Fibroblast of peridontal ligament (primary cell): ENCODE results near the gene EZH2.

Experiments
- DNase-seq: peaks from one replicate; pipeline ENCODE4 v3.0.0-alpha.2; 2010; ENCODE audit errors: extremely low read depth

EZH2 gene

DNA sequence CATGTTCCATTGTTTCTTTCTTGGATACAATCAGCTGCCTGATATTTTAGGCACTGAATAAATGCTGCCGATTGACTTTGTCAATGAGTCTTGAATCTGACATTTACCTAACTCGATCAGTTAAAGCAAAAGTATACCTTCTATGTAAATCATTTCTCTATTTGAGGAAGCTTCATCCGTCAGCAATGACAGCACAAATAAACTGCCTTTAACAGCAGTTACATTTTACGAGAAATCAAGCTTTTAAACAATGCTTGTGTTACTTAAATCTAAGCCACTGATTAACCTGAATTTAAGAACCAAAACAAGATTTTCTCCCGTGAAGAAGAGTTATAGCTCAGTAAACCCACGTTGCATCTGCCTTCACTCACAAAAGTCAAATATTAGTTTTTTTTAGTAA, 114.1 kb downstream of the EZH2 start:
- no peak for DNase-seq

DNA sequence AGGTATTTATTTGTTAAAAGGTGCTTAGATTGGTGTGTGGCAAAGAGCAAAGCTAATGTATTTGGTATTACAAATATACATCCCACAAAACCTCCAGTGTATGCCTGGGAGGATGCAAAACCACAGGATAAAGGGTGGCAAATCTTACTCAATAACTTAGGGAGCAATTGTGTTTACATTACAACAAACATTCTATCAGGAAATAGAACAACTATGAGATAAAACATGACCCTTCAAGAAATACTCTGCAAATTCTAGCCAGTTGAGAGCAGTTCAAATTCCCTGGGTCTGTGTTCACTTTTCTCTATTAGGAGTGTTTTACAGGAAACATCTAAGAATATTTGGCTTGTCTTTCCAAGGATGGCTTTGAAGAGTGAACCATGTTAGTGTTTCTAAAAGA, 120.5 kb downstream of the EZH2 start:
- peak; percentile 23 for DNase-seq

DNA sequence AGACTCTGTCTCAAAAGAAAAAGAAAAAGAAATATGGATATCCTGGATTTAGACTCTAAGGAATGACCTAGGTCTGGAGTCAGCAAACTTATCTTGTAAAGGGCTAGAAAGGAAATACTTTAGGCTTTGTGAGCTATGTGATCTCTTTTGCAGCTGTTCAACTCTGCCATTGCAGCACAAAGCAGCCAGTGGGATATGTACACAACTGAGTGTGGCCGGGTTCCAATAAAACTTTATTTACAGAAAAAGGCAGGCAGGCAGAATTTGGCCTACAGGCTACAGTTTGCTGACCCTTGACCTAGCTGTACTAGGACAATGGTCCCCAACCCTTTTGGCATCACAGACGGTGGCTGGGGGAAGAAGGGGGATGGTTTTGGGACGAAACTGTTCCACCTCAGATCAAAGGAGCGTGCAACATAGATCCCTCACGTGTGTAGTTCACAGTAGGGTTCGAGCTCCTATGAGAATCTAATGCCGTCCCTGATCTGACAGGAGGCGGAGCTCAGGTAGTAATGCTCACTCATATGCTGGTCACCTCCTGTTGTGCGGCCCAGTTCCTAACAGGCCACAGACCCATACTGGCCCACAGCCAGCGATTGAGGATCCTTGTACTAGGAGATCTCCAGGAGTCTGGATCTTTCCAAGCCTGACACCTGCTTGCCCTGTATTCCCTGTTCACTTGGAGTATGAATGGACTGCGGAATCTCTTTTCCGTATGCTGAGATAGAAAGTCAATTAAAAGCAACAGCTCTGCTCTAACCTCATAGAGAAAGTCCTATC, 122.4 kb downstream of the EZH2 start:
- no peak for DNase-seq
